ENCODE measurements around the gene ROR1. TPM values are rescaled to one million over a fixed set of nuclear protein-coding genes. Genes with fewer than 3 reads are reported as not detected.

Gene ROR1
- total RNA-seq, 1 donor from 2014 or later = 81.4 TPM

GRCh38 chr1:63866084-63866483 lies 92.3 kb downstream of the ROR1 start:
- DNase-seq (ENCODE audit: low spot score in 2 of 2, unreplicated experiment in 2 of 2) = no peak
- no peak overlapping the region for H3K4me3 Mint-ChIP-seq
- H3K9me3 Mint-ChIP-seq = no peaks in the 10 kb centered on the region
- H3K27me3 Mint-ChIP-seq (ENCODE audit: low read depth) = no peaks in the 10 kb centered on the region
- H3K36me3 Mint-ChIP-seq = no peaks in the 10 kb centered on the region
- TF ChIP-seq CTCF (IDR thresholded peaks at IDR 0.05; ENCODE audit: unreplicated experiment) = no peak
- peaks cover 58% of the 10 kb centered on the region for H3K4me1 Mint-ChIP-seq
- peak overlapping the region; percentile 60 for H3K27ac Mint-ChIP-seq

GRCh38 chr1:63867429-63868176 lies 93.8 kb downstream of the ROR1 start:
- Mint-ChIP-seq H3K9me3 (no peaks in the 10 kb centered on the region), H3K4me3 (no peak overlapping the region), H3K27ac (peak overlapping the region; percentile 85), H3K36me3 (no peaks in the 10 kb centered on the region), H3K27me3 (ENCODE audit: low read depth) (no peaks in the 10 kb centered on the region), H3K4me1 (peaks cover 55% of the 10 kb centered on the region)
- TF ChIP-seq CTCF (IDR thresholded peaks at IDR 0.05; ENCODE audit: unreplicated experiment) = no peak
- no peak for DNase-seq (ENCODE audit: low spot score in 2 of 2, unreplicated experiment in 2 of 2)

DNA sequence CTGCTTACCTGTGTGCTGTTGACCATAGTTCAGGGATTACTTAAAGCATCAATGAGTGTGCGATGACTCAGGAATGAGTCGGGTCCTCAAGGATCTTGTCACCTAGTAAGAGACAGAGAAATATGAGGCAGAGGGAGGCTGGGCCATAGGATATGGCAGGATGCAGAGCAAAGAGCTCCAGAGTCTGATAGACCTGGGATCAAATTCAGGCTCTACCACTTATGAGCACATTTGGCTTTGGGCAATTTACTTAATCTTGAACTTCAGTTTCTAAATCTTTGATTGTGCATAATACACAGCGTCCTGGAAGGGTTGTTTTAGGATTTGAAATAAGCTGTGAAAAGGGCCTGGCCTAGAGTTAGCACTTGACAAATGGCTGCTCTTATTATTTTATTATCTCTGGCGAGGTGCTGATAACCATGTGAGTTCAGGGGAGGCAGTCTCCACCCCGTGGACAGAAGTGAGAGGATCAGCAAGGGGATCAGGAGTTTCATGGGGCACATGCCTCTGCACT lies 94.5 kb downstream of the ROR1 start:
- DNase-seq (ENCODE audit: low spot score in 2 of 2, unreplicated experiment in 2 of 2) = no peak
- no peaks in the 10 kb centered on the region for H3K9me3 Mint-ChIP-seq
- no peaks in the 10 kb centered on the region for H3K36me3 Mint-ChIP-seq
- peak overlapping the region; percentile 85 for H3K27ac Mint-ChIP-seq
- H3K4me3 Mint-ChIP-seq = no peak overlapping the region
- no peak for TF ChIP-seq CTCF (IDR thresholded peaks at IDR 0.05; ENCODE audit: unreplicated experiment)
- no peaks in the 10 kb centered on the region for H3K27me3 Mint-ChIP-seq (ENCODE audit: low read depth)
- H3K4me1 Mint-ChIP-seq = peaks cover 55% of the 10 kb centered on the region

DNA sequence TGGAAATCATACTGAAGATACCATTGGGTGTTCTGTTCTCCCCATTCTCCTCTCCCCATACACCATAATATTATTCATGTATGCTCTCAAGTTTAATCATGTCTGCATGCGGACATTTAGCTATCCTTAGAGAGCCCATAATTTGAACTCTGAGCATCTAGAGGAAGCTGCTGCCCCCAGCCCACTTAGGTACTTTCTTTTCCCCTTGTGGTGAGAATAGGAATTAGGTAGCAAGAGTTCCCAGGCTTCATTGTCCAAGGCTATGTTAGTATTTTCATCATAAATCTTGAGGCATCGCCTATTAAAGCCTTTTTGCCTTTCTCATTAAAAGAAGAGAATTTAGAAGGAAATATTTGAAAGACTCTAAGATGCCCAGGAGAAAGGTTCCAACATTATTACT lies 96.3 kb downstream of the ROR1 start:
- peak; percentile 30 for TF ChIP-seq CTCF (IDR thresholded peaks at IDR 0.05; ENCODE audit: unreplicated experiment)
- H3K4me3 Mint-ChIP-seq = no peak overlapping the region
- no peak for DNase-seq (ENCODE audit: low spot score in 2 of 2, unreplicated experiment in 2 of 2)
- no peak overlapping the region for H3K27ac Mint-ChIP-seq
- H3K36me3 Mint-ChIP-seq = no peaks in the 10 kb centered on the region
- no peaks in the 10 kb centered on the region for H3K9me3 Mint-ChIP-seq
- H3K27me3 Mint-ChIP-seq (ENCODE audit: low read depth) = no peaks in the 10 kb centered on the region
- peaks cover 66% of the 10 kb centered on the region for H3K4me1 Mint-ChIP-seq

DNA sequence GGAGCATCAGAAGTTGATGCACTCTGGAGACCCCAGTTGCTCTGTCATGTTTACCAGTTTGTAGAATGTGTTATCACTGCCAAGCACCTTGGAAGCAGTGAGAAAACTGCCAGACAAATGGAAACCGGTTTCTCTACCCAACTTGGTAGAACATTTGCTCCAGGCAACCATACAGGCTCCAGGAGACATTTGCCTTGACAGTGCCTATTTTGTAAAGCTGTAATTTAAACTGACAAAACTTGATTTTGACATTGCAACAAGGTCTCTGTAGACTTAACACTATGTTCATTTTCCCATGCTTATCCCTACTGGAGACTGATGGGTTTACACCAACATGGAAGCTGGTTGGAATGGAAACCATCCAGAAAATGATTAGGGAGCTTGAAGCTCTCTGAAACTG lies 97.6 kb downstream of the ROR1 start:
- Mint-ChIP-seq H3K9me3 (no peaks in the 10 kb centered on the region), H3K4me3 (no peak overlapping the region), H3K27ac (no peak overlapping the region), H3K4me1 (peaks cover 65% of the 10 kb centered on the region), H3K36me3 (no peaks in the 10 kb centered on the region), H3K27me3 (ENCODE audit: low read depth) (no peaks in the 10 kb centered on the region)
- DNase-seq (ENCODE audit: low spot score in 2 of 2, unreplicated experiment in 2 of 2) = no peak
- TF ChIP-seq CTCF (IDR thresholded peaks at IDR 0.05; ENCODE audit: unreplicated experiment) = no peak

Data from mesothelial cell of epicardium (in vitro differentiated cells).